ENCODE results near the gene HS3ST1.
A peak's percentile ranks its signal among the peaks of the same experiment; 100 is the strongest.

Gene HS3ST1

DNA sequence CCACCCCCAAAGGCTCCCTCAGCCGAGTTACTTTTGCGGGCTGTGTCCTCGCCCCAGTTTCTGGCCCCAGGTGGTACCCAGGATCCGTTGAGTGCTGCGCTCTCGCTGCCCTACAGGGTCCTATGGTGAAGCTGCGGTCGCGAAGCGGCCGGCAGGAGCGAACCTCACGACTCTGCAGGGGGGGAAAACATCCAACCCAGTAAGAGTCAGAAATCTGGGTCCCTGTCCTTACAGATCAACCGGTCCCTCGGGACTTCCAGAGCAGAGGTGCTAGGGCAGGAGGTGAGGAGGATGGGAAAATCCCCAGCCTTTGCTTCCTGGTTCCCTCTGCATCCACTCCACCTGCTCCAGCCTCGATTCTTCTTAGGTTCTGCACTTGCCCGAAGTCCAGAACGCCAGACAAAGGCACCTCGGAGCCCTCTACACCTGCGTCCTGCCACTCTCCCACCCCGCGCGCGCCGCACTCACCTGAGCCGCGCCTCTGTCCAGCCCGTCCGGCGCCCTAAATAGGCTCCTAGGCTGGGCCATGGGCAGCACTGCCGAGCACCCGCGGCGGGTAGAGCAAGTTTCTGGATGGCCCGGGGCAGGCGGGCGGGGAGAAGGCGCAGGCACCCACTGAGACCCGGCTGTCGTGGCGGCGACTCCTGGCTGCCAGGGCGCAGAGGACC, at the start of gene HS3ST1:
Gene HS3ST1 (minus strand): TSS at position 664 of the 668 bp plus-strand sequence. CDS start 28,889 bp downstream, outside the sequence.
- DNase-seq, result no peak

DNA sequence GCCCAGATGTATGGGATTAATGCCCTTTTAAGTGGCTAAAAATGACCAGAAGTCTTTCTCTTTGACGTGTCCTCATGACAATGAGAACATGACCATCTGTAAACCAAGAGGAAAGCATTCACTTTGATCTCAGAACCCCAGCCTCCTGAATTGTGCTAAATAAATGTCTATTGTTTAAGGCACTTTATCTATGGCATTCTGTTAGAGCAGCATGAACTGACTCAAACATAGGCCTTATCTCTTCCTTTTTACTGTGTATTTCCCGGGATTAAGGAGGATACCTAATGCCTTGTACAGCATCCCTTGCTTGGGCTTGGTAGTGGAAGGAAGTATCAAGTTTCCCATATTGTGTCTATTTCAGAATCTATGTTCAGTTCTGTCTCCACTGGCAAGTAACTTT, 47.2 kb upstream of the HS3ST1 start:
- no peak for DNase-seq

DNA sequence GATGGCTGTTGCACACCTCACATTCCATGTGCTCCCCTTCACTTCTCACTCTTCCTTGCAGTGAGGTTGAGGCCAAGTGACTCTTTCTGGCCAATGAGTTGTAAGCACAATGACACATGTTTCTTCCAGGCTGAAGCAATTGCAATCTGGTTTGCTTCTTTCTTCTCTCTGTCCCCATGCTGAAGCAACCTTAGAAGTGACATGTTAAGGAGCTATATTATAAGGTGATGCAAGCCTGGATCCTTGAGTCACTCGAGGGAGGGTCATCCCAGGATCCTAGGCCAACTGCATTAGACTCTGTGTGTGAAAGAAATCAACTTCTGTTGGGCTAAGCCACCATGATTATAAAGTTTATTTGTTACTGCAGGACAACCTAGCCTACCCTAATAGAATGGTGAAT, 45.5 kb upstream of the HS3ST1 start:
- DNase-seq, result no peak

DNA sequence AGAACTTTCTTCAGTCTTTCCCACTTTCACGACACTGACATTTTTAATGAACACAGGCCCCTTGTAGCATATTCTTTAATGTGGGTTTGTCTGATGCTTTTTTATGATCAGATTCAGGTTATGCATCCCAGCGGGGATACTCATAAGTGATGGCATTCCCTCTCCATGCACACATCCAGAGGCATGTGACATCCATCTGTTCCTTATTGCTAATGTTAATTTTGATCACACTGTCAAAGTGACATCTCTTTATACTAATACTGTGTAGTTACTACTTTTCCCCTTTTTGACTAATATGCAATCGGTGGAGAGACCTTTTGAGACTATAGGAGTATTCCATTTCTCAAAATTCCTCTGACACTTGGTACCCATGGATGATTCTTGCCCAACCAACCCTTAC, 43.8 kb upstream of the HS3ST1 start:
- no peak for DNase-seq

DNA sequence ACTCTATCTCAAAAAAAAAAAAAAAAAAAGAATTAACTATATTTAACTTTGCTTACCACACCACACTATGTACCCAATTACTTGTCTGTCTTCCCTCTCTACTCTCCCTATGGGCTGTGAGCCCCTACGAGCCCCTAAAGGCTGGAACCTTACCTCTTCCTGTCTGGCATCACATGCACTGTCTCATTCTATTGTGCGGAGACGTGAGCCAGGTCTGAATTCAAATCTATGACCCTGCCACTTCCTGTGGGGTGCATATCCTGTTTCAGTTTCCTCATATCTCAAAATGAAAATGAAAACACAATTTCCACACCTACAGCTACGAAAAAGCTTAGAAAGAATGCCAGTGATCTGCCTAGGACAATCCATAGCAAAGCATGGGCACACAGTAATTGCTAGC, 42.9 kb upstream of the HS3ST1 start:
- DNase-seq, result no peak

DNA sequence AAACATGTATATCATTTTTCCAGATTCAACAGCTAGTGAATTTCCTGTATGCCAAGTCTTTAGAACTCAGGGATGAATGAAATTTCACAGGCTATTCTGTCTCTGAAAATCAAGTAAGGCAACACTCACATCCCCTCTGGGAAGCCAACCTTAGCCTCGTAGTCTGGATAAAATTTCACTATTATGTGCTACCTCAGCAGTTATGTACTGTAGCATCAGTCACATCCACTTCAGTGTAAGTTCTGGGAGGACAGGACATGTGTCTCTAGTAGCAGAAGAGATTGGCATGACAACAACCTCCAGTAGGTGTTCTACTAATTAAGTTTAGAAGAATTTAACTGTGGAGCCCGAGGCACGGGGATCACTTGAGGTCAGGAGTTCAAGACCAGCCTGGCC, 42.4 kb upstream of the HS3ST1 start:
- DNase-seq, result no peak

DNA sequence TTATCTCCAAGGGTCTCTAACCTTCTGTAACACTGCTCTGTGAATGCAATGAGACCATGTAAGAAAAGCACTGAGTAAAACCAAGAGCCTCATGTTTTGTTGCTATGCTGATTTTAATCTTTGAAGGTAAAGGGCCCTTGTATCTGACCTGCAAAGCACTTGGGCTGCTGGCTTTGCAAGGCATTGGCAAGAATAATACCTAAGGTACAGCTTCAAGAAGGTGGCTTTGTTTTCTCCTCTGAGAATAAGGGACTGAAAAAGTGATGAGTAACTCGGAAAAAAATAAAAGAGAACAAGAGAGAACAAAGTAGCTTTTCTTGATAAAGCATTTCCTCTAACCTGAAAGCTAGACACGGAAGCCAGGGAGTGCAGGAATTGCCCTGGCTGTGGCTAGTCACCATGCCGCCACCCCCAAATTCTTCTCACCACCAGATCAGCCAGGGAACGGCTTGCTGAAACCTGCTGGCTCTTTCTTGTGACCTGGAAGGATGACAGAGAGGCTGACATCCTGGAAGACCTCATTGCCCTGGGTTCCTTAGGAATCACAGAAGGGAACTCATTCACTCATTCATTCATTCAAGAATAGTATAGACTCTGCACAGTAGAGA, 41.8 kb upstream of the HS3ST1 start:
- no peak for DNase-seq

DNA sequence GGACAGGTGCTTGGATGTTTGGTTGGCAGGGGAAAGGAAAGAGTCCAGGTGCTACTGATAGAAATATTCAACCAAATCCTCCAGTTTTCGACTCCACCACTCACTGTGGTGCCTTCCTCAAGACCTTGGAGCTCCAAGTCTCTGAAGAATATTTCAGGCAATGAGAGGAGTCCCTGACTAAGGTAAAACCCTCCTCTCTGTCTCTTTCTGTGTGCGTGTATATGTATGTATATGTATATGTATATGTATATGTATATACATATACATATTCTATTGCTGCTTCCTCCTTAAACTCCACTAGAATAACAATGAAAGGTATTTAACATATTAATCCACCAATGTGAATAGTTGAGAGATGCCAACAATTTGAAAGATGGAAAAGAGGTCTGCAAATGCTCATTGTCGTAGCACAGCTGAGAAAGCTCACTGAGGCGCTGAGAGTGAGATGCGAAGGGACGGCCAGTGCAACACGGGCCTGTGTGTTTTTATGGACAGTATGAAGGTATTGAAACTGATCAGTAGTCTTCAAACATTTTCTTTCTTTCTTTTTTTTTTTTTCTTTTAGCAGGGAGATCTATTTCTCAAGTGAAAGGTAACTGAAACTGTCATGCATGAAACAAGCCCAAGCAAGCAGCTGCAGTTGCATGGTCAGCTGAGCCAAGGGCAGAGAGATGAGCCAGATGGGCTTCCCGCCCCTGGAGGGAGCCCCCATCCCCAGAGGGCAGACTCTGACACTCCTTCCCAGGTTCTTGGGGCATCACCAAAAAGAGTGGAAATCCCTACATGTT, 41.1 kb upstream of the HS3ST1 start:
- DNase-seq, result no peak

DNA sequence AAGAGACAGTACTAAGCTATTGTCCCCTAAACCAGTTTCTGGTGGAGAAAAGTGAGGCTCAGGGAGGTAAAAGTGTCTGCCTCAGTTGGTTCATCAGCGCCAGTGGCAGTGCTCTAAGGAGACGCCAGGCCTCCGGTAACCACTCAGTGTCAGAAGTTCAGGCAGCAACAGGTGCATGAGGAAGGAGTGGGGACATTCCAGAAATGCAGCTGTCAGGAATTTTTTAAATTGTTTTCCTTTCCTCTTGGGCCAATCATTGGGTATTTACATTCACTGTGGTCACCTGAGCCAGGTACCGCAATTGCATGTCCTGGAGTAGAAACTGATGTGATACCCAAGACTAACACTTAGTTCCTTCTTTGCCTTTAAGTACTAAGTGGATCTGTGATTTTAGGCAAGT, 40.2 kb upstream of the HS3ST1 start:
- DNase-seq, result no peak

DNA sequence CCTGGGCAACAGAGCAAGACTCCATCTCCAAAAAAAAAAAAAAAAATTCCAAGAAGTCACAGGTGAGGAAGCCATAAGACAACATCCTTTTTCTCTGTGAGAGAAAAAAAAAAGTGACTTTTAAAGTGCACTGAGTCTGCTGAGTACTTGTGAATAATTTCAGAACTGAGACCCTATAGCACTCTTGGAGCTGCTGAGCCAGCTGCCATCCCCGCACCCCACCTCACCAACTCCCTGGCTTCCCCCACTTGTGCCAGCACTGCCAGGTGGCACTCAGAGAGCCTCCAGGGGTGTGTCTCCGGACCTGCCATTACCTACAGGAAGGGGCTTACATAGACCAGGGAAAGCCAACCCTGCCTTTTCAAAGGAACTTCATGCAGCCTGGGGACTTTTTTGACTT, 39.2 kb upstream of the HS3ST1 start:
- peak; percentile 1 for DNase-seq

DNA sequence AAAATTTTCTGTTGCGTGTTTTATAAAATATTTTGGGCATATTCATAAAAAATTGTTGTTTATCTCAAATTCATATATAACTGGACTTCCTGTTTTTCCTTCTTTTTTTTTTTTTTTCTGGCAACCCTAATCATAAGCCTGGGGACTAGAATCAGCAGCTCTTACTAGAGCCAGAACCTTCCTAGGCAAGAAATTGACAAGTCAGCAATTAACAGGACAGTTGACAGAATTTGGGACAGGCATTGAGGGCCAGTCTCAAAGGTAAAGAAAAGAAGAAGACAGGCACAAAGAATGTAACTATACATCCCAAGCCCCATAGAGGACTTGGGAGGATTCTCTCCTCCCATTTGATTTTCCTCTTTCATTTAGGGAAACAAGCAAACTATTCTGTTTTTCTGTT, 35.0 kb upstream of the HS3ST1 start:
- no peak for DNase-seq

DNA sequence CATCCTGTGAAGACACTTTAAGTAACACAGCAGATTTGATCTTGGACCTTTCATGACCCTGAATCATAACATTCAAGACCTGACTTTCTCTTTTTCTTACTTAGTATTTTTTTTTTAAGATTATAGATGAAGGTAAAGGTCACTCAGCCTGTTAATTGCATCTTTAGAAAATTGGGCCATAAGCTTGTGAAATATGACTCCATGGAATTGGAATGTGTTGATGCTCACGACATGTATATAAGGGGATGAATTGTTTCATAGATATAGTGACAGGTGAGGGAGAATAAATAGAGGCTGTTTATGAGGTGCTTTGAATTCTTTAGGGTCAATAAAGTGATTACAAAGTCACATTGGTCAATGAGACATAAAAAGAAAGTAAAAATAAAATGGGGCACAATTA, 27.7 kb upstream of the HS3ST1 start:
- no peak for DNase-seq

DNA sequence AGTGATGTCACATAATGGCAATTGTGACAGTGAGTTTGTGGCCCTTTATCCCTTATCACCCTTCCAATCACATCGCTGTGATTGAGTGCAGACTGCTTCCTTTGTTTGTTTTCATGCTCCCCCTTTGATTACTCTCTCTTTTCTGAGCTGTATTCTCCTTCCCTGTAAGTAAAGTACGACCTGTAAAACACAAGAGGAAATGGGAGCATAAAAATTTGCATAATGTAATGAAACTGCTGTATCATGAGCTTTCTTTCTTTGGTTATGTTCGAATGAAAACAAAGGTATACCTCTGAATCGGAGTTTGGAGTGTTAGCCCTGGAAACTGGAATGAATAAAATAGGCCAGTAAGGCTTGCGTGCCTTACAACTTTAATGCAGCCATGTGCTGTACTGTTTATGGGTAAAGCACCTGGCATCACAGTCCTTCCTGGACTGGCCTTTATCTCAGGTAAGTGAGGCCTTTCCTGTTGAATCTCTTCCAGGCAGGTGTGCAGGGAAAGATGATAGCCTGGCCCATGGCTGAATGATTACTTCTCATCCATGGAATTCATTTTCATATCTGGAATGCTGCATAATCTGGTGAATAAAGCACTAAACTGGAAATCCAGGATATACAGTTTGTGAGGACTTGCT, 26.6 kb upstream of the HS3ST1 start:
- peak; percentile 62 for DNase-seq

DNA sequence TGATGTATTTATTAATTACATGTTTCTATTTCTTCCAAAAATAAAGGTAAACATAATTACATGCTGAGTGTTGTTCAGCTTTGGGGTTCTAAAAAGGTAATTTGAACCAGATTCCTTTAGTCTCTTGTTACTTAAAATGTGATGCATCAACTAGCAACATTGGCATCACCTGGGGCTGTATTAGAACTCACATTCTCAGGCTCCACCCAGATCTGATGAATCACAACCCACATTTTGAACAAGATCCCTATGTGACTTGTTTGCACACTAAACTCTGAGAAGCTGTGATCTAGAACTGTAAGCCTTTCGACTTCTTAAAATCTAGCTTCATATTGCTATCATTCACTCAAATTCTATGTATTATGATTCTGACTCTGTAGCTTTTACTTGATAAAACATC, 23.0 kb upstream of the HS3ST1 start:
- no peak for DNase-seq

DNA sequence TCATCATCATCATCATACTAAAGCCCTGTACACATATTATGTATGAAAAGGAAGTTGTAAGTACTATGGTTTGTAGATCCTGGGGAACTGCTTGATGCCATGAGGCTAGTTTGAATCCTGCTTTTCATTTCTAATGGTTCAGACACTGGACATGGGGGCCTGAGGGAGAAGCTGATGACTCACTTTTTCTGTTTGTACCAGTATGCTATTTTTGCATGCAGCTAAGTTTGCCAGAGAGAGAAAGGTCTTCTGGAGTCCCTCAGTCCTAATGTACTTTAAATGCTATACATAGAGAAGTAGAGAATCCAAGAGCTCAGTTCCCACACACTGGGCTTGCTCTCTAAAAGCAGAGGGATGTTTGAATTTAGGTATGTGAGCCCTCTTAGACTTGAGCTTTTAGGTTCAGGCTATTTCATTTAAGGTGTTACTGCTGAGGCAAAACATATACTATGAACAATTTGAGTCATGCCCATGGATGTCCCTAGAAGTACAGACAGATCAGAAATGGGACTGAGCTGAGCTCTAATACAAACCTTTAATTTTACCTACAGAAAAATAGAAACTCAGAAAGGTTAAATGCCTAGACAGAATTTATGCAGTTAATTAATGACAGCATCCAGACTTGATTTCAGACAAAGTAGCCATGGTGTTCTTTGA, 17.6 kb upstream of the HS3ST1 start:
- no peak for DNase-seq

DNA sequence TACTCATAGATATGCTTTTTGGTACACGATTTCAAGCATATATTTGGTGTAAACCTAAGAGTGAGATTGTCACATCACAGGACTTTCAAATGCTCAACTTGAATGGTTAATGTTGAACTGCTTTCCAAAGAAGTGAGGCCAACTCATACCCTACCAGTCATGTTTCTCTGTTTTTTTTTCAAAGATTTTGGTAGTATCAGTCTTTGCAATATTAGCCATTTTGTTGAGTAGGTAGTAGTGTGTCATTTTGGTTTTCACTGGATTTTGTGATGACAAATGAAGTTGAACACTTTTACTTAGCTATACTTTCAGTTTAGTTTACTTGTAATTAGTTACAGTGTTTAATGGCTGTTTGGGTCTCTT, 12.5 kb upstream of the HS3ST1 start:
- DNase-seq, result no peak

DNA sequence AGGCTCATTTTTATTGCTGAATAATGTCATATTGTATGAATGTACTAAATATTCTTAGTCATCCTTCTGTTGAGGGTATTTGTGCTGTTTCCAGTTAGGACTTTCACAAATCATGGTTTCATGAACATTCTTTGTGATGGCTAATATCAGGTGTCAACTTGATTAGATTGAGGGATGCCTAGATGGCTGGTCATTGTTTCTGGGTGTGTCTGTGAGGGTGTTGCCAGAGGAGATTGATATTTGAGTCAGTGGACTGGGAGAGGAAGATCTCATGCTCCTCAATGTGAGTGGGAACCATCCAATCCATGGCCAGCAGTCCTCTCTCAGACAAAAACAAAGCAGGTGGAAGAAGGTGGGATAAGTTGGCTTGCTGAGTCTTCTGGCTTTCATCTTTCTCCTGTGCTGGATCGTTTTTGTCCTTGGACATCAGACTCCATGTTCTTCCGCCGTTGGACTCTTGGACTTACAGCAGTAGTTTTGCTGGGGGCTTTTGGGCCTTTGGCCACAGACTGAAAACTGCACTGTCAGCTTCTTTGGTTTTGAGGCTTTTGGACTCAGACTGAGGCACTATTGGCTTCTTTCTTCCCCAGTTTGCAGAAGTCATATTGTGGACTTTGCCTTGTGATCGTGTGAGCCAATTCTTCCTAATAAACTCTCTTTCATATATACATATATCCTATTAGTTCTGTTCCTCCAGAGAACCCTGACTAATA, 11.9 kb upstream of the HS3ST1 start:
- DNase-seq, result no peak

DNA sequence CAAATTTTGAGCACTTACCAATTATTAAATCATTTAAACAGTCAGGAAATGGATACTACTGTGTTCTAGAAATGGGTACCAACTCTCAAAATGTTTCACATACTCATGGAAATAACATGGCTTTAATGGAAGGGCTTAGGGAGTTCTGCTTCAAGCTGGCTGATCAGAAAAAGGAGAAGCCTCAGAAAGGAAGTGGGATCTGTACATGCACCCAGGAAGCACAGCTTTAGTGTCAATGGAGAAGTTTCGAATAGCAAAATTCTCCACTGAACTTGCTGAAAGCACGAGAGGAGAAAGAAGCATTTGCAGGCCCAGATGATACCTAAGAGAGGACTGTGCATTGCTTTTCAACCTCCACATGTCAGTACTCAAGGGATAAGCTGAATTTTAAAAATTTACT, 11.1 kb upstream of the HS3ST1 start:
- DNase-seq, result no peak

DNA sequence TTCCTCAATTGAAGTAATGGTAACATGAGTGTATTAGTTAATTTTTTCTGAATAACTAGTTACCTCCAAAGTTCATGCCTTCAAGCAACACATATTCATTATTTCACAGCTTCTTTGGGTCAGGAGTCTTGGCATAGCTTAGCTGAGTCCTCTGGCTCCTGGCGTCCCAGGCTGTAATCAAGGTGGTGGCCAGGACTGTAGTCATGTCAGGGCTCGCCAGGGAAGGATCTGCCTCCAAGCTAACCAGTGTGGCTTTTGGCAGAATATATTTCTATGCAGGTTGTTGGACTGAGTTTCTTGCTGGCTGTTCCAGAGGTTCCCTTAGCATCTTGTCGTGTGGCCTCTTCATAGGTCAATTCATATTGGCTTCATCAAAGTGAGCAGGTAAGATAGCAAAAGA, 10.0 kb upstream of the HS3ST1 start:
- DNase-seq, result no peak

DNA sequence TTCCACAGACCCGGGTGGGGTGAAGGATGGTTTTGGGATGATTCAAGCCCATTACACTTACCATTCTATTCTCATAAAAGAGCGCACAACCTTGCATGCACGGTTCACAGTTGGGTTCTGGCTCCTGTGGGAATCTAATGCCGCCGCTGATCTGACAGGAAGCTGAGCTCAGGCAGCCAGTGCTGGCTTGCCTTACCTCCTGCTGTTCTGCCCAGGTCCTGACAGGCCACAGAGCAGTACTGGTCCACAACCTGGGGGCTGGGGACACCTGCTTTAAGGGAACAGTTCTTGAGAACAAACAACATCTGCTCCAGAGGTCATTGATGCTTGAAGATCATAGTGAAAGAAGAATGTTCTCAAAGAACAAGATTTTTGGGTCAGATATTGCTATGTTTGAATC, 8.0 kb upstream of the HS3ST1 start:
- DNase-seq, result no peak

DNA sequence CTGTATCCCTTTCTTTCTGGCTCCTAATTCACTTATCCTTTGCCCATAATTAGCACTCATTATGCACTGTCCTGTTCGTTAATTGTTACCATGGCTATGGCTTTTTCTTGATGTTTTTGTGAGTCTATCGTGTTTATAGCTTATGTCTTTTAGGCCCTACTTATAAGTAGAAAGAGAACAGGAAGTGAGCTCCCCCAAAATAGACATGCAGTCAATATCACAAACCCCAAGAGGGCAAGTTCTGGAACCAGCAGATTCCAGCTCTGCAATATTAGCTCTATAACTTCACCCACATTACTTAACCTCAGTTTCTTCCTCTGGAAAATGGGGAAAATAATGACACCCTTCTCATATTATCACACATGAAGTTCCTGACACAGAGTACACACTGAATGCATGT, 7.4 kb upstream of the HS3ST1 start:
- DNase-seq, result no peak

DNA sequence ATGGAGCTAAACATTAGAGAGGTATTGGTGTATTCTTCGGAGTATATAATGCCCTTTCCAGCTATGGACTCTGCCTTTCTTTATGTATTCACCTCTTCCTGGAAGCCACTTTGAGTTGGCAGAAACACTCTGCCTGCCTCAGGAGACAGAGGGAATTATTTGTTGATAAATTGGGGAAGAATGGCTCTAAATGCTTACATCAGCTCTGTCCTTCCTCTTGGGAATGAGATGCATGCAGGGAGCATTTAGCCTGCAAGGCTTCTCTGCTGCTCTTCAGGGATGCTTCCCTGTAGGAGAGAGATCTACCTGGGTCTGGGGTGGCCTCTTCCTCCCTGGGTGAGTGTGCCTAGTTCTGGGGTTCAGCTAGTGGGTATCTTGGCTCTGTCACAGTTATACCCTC, 6.9 kb upstream of the HS3ST1 start:
- DNase-seq, result no peak

DNA sequence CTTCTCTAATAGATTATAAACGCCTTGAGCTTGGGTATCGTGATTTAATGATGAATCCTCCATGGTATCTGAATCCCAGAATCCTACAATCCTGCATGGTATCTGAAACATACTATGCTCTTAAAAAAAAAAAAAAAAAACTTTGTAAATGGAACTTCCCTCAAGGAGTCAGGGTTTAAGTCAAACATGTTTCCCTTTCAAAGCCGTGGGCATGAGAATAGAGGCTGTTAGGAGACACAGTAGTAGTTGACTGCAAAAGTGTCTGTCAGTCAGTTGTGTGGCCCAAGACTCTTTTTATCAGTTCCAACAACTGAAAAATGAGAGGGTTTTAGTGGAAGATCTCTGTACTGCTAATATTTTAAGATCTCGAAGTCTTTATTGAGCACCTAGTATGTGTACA, 2.4 kb upstream of the HS3ST1 start:
- no peak for DNase-seq
